Heart left ventricle (tissue), 13 donors: ENCODE measurements around the gene TTN.

Experiments
- CTCF ChIP-seq, 12 donors: fragments of 200-600 bp; sonication (generic) in 4 of 12; IDR thresholded peaks; one replicate each; pipeline versions ENCODE4 v1.5.0 to v1.8.0; 2018 to 2022; ENCODE audit warnings: antibody characterized with exemption in 12 of 12, mild to moderate bottlenecking in 5 of 12
- POLR2A ChIP-seq, 2 donors: fragments of 450-650 bp; IDR thresholded peaks; one replicate each; pipeline ENCODE4 v1.6.1; 2017; ENCODE audit warnings: antibody characterized with exemption in 2 of 2, mild to moderate bottlenecking in 2 of 2, moderate library complexity in 2 of 2
- donor health status: ischemic (EF 13 %, LVEDD 7.1; RV severe dilation, severe dysfunction).
- donor health status: DM: no; HTN: yes; CAD: no.
- donor health status: DM: no; HTN: no; CAD: no.
- donor health status: ischemic (EF 25% LVEDD 6.9; RV normal size, moderate dysfunction).
- donor health status: ischemic (EF 25% LVEDD 5.7; RV mildly dilated, moderate dysfunction).
- donor health status: ischemic (EF 35%, LVEDD 5.7; RV mildly dilated, moderate dysfunction).
- donor health status: nonischemic (EF 11% LVEDD 7.7; RV severe dilation, severe dysfunction).
- donor health status: DM: yes; HTN: yes; CAD: no.
- donor health status: PGD.
- donor health status: ischemic (EF 29% LVEDD 5.4; RV normal size, mild dysfunction).
- donor health status: nonischemic (EF 23%, LVEDD 6.1; RV moderate dilation, normal function).

- TF ChIP-seq POLR2A (IDR thresholded peaks at IDR 0.05) (no peak), CTCF (IDR thresholded peaks at IDR 0.05) (no peak)
These were observed 59.5 kb downstream of the TTN start for GRCh38 chr2:178747767-178748166.
